NCI-H510A treated with DMSO at 0.1 percent for 48 hours (cell line): ENCODE results near the gene RNF152.

ENCODE experiments used
- DNase-seq: peaks from one replicate; lab custom pipeline; 2025; lab: John Stamatoyannopoulos, UW

The RNF152 gene

DNA sequence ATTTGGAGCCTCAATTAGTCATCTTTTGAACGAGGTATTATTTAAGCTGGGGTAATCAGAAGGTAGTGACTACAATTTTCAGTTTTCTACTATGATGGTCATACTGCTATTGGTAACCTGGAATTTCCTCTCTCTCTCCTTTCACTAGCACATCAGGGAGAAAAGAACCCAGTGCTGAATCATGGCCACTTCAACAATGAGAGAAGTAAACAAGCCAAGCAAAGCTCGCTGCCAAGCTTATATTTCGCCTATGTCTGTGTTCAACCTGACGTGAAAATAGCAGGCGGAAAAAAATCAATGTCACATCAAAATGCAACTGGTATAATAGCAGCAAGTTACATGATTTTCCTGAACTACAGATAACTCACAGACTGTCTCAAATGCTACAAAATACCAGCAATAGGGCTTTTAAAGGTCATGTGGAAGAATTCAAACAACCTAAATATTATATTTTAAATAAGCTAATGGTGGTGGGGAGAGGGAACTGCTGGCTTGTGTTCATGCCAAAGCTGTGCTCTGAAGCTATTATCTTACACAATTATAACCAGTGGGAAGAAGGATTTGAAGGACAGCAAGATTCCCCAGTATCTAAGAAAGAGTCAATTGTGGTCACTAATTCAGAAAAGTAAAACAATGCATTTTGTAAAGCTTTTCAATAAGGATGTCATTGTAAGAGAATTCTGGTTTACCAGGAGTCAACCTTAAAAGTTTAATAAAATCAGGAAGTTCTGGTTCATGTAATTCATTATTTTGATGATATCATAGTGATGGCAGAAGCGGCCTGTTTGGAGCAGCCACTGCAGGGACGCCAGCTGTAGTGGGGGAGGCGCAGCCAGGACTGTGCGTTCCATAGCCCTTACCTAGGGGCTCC is 38.0 kb downstream of the RNF152 start:
- peak; percentile 90 for DNase-seq

DNA sequence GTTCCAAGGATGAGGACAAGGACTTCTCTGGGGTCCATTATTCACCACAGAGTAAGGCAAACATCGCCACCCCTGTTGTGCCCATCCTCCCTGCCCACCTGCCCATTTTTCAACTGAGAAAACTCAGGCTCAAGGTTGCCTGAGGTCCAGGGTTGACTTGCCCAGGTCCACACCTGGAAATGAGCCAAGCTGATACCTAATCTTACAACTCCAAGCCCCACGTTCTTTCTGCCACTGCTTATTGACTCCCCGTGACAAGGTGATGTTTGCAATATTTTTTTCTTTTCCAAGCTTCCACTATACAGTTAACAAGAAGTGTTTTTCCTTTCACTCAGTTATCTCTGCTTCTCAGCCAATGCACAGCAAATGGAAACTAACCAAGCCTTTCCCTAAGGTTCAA is 39.0 kb downstream of the RNF152 start:
- peak; percentile 72 for DNase-seq

GRCh38 chr18:61852496-61852895 is 40.3 kb downstream of the RNF152 start:
- no peak for DNase-seq

- no peak for DNase-seq
These were observed 40.8 kb downstream of the RNF152 start for GRCh38 chr18:61851940-61852451.

- no peak for DNase-seq
These were observed 41.5 kb downstream of the RNF152 start for GRCh38 chr18:61851279-61851678.

- DNase-seq: peak; percentile 85
These were observed 42.1 kb downstream of the RNF152 start for GRCh38 chr18:61850756-61851155.

DNA sequence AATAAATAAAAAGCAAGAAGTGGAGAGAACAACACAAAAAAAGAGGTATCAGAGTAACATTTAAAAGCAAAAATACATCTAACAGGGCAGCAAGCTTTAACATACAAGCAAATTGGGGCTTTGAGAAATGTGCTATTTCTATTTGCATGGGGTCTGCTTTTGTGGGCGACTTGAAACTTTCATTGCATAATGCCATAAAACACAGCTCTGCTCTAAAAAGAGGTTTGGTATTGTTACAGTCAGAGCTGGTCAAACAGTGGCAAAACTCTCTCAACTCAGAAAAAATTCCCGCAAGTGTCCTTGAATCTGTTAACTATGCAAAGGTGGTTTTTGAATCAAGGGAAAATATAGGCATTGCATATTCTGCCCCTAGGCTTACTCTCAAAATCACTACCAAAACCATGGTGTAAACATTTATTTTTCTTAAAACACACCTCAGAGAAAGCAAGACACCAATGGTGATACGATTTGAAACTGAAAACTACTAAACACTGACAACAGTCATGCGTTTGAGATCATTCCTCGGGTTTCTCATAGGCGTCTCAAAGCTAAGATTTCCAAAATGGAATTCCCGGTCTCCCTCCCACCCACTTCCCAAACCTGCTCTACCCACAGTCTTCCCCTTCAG is 45.5 kb downstream of the RNF152 start:
- no peak for DNase-seq

DNA sequence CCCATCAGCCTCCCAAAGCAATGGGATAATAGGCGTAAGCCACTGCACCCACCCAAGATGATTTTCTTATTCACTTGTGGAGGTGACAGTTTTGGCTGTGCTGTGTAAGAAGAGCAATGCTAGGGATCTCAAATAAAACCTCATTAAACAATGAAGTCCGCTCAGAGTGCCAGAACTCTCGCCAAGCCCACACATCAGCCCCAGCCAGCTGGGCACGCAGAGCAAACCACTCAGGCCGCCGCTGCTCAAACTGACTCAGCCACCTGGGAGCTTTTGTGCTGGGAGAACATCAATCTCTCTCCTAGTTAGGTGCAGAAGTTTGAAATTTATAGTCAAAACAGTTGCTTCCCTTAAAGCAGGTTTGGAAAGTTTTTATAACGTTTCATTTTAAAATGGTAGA is 47.6 kb downstream of the RNF152 start:
- DNase-seq: peak; percentile 41

DNA sequence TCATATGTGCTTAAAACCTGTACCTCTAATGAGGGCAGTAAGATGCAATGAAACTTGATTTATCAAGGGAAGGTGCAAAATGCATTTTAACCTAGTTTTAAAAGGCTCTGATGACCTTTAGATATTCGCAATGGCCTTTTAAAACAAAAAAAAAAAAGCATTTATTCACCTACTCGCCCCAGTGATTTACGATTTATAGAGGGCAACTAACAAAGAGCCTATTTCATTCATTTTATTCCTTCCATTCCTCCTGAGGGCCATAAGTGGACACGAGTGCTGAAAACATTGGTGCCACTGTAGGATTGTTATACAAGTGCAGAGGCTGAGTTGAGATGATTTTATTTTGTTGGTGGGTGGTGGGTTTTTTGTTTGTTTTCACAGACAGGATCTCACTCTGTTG is 48.1 kb downstream of the RNF152 start:
- no peak for DNase-seq

DNA sequence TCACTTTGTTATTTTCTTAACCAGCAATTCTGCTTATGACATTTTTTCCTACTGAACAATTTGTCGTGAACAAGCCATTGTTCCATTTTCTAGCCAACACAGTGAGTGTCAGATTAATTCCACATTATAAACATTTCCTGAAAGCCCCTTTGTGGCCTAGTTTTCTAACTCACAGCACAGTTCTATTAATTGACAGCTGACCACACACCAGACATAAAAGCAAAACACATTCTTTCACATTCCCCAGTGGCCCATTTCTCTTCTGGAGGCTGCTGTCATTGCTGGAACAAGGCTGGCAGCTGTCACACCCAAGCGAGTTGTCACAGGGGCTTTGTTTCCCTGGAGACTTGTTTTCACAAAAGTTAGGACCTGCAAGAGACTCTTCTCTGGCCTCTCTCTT is 50.7 kb downstream of the RNF152 start:
- no peak for DNase-seq

GRCh38 chr18:61841706-61842105 is 51.1 kb downstream of the RNF152 start:
- DNase-seq: no peak

DNA sequence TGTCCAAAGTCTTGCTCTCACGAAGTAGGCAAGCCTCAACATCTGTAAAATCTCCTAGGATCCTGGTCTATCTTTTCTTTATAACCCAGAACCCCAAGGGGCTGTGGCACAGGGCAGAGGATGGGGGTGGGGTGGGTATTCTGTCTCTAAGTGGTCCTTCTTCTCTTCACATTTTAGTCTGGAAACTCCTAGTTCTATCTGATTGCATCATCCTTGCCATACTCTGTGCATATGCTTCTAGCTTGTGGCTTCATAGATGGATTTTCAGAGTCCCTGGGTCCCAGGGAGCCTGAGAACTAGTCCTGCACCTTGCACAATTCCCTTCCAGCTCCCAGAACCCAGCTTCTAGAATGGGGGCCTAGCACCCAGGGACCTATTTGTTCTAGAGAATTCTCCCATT is 52.5 kb downstream of the RNF152 start:
- no peak for DNase-seq

DNA sequence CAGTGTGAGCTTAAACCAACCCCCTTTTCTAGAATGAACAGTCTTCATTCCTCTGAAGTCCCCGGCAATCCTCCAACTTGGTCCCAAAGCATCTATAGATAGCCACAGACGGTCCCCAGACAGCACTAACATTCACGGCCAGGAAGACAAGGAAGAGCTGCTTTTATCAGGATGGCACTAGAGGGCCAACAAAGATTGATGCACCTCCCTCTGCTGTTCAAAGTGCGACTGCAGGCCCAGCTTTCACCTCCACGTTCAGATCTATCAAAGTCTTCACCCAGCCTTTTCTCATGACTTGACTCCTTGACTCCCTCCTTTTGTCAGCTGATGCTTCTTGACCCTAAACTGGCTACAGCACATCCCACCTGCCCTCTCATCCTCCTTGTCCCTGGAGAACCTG is 54.3 kb downstream of the RNF152 start:
- DNase-seq: no peak

- DNase-seq: no peak
These were observed 58.8 kb downstream of the RNF152 start for GRCh38 chr18:61833978-61834377.

DNA sequence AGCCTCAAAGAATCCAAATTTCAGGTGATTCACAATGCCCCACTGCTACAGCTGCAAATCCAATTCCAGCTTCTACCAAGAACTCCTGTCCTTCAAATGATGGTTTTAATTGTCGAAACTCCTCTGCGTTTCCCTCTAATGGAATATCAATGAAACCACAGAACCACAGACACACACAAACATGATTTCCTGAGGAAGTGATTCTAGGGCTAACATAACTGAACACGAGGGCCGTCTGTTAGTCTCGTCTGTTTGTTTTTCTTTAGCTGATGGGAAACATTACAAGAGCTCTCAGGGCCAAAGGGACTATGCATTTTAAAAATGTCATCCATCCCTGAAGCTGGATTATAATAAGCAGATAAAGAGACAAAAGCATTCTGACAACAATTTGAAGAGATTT is 59.4 kb downstream of the RNF152 start:
- DNase-seq: peak; percentile 86

- no peak for DNase-seq
These were observed 59.9 kb downstream of the RNF152 start for GRCh38 chr18:61832858-61833257.

- DNase-seq: peak; percentile 72
These were observed 61.7 kb downstream of the RNF152 start for GRCh38 chr18:61831071-61831470.

- no peak for DNase-seq
These were observed 63.7 kb downstream of the RNF152 start for GRCh38 chr18:61829108-61829507.

GRCh38 chr18:61827591-61827990 is 65.2 kb downstream of the RNF152 start:
- no peak for DNase-seq

GRCh38 chr18:61825386-61825785 is 67.4 kb downstream of the RNF152 start:
- no peak for DNase-seq

DNA sequence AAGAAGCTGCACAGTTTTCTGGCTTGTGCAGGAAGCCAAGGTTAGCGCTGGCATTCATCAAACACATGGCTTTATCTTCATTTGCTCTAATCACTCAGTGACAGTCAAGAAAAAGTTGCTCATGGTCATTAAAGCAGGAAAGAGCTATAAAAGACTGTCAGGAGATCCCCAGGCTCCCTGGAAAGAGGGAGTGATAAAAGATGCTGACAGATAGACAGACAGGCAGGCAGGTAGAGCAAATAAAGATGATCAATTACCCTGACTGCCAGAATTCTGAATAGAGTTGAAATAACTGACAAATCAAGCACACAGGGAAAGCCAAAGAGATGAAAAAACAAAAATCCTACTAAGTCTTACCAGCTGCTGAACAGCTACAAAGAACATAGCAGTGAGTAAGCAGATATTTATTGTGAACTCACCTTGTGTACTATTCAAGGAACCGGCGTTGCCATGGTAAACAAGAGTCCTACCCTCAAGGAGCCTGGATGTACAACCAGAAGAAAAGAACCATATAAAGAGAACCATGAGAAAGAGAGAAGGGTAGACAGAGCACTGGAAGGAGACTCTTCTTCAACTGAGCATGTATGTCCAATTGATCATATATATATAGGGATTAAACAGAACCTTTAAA is 68.0 kb downstream of the RNF152 start:
- DNase-seq: no peak

DNA sequence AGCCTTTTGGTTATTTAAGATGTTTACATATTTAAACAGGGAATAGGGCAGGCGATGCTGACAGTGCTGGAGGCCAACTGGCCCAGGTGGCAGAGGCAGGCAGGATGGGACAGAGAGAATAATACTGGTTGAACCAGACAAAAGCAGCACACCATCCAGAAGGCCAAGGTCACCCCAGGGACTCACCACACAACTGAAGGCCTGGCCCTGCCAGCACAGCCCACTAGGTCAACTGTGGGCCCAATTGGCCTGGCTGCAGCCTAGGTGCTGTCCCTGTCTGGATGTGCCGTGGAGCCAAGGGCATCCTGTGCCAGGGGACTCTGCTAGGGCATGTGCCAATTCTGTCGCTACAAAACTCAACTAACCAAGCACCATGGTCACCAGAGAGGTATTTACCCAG is 69.2 kb downstream of the RNF152 start:
- DNase-seq: no peak

DNA sequence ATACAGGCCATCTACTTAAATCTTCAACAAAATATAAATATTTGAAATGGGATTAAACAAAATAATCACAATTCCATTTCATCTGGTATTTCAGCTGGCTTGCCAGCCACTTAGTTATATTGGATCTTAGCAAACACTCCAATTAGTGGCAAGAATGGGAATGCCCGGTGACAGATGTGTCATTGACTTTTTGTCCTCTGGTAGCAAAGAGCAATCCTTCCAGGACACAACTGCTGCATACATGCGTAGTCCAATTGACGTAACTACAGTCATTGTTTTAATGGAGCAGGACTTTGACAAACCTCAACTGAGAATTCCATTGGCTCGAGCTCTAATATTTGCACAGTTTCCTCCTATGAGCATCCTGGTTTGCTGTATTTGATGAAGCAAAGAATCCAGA is 69.9 kb downstream of the RNF152 start:
- DNase-seq: no peak
